ENCODE data around the gene TTPAL. TPM values are rescaled to one million over a fixed set of nuclear protein-coding genes. Genes with fewer than 3 reads are reported as not detected.

The TTPAL gene
- total and polyA plus RNA-seq, 2 donors (not counting 3 experiments of a cell fraction or from before 2014, with no cell fraction given): 4.0 to 8.0 TPM

DNA sequence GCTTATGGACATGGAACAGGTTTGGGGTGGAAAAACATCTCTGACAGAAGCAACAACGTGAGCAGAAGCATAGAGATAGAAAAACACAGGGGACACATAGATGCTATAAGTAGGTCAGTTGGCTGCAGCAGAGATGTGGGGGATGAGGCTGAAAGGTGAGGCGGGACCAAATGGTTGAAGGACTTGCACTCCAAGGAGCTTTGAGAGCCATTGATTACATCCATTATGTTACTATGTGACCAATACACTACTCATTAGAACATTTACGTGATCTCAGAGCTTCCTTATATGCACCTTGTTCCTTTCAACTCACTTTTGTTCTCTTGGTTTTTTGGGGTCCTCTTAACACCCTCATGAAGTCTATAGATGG is 47.9 kb upstream of the TTPAL start:
- Histone ChIP-seq H3K4me2 (ENCODE audit: insufficient read depth, low read length) (no peak overlapping the region), H3K27ac (ENCODE audit: insufficient read depth, low read depth, low read length) (no peak overlapping the region), H3K4me3 (replicated peaks in 1 of 3; ENCODE audit: insufficient read depth in 1 of 3, low read depth in 1 of 3, low read length in 3 of 3) (no peak overlapping the region), H3K9me1 (replicated peaks; ENCODE audit: control insufficient read depth, extremely low read depth, insufficient read depth, low read length) (no peaks in the 10 kb centered on the region), H3K9ac (replicated peaks; ENCODE audit: extremely low read depth, insufficient read depth, low read length) (no peak overlapping the region), H3K9me3 (replicated peaks; ENCODE audit: control insufficient read depth, insufficient read depth, low read length) (no peaks in the 10 kb centered on the region), H3K4me1 (ENCODE audit: control insufficient read depth, extremely low read depth, insufficient read depth, low read length) (no peaks in the 10 kb centered on the region), H3K27me3 (ENCODE audit: control insufficient read depth in 2 of 2, insufficient read depth in 2 of 2, low read length in 2 of 2) (no peaks in the 10 kb centered on the region), H4K20me1 (replicated peaks; ENCODE audit: control insufficient read depth, extremely low read depth, insufficient read depth, low read length) (no peaks in the 10 kb centered on the region), H2AFZ (ENCODE audit: low read depth, low read length) (no peak overlapping the region), H3K79me2 (ENCODE audit: control insufficient read depth, insufficient read depth, low read length) (no peaks in the 10 kb centered on the region), H3K36me3 (ENCODE audit: control insufficient read depth in 2 of 2, extremely low read depth in 1 of 2, insufficient read depth in 2 of 2, low read length in 2 of 2) (no peaks in the 10 kb centered on the region)
- ChIA-PET CTCF (no interaction called here), POLR2A (no interaction called here)
- dilution Hi-C loops (cut with MboI; ENCODE audit: extremely low pct_ligation_motif_present, low sequenced_read_pairs) (no loop called here), intact Hi-C loops (cut with micrococcal nuclease) (no loop called here)
- TF ChIP-seq CTCF (IDR thresholded peaks at IDR 0.05; ENCODE audit: extremely low read depth in 1 of 2, insufficient read depth in 1 of 2, low read depth in 1 of 2, low read length in 2 of 2) (no peak), GATA2 (IDR thresholded peaks at IDR 0.05; ENCODE audit: insufficient read depth, insufficient read length, low read depth, low read length) (no peak), EZH2 (IDR thresholded peaks at IDR 0.05; ENCODE audit: borderline replicate concordance, low read depth, low read length, severe bottlenecking) (no peak), JUN (IDR thresholded peaks at IDR 0.05; ENCODE audit: borderline replicate concordance, insufficient read depth, insufficient read length, low read depth) (no peak), POLR2A (IDR thresholded peaks at IDR 0.05; ENCODE audit: low read depth, low read length) (no peak), FOS (IDR thresholded peaks at IDR 0.05; ENCODE audit: borderline replicate concordance, insufficient read depth, low read length) (no peak), MYC (IDR thresholded peaks at IDR 0.05; ENCODE audit: low read depth, low read length) (no peak), POLR2AphosphoS5 (IDR thresholded peaks at IDR 0.05; ENCODE audit: insufficient read depth, low read depth, low read length) (no peak)
- no TSS peak for BruUV-seq (replicated peaks)
- DNase-seq (ENCODE audit: low read depth, low spot score) (no peak), FAIRE-seq (no peak)

Data from endothelial cell of umbilical vein (primary cell).